ENCODE results near the gene ERCC1. TPM values are rescaled to one million over a fixed set of nuclear protein-coding genes. Genes with fewer than 3 reads are reported as not detected.

ERCC1 gene
- total and polyA plus RNA-seq, 12 donors = 62.9 to 107 (median 86.5) TPM

DNA sequence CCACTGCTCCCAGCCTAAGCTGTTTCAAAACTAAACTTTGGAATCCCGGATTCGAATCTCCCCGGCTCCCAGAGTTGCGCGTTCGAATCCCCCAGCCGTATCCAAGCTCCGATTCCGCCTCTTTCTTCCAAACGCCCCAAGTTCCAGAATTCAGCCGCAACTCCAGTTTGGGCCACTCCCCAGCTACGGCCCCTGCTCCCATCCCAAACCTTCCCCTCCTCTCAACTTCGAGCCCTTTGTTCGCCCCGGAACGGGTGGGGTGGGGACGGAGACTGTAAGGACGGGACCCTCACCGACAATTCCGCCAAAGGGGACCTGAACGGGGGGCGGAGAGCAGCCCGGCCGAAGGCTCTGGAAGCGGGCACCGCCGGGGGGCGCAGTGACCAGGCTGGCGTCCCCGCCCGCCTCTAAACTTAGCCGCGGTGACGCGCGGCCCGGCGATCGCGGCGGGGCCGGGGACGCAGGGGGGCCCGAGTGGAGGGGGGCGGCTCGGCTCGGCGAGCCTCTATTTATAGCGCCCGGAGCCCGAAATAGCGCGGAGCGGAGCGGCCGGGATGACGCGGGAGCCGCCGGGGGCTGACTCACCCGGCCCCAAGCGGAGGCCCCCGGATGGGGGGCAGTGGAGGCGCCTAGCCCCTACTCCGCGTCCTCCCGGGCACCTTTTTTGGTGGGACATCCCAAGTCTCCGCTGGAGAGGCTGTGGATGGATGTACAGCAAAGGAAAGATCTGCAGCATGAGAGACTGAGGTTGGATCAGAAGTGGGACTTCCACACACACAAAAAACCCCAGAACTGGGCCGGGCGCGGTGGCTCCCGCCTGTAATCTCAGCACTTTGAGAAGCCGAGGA is 4.9 kb upstream of the ERCC1 start:
- no peaks in the 10 kb centered on the region for H3K9me3 ChIP-seq (replicated peaks in 1 of 3)
- no peaks in the 10 kb centered on the region for H3K36me3 ChIP-seq (replicated peaks in 1 of 2)
- TF ChIP-seq, protein P1, sequence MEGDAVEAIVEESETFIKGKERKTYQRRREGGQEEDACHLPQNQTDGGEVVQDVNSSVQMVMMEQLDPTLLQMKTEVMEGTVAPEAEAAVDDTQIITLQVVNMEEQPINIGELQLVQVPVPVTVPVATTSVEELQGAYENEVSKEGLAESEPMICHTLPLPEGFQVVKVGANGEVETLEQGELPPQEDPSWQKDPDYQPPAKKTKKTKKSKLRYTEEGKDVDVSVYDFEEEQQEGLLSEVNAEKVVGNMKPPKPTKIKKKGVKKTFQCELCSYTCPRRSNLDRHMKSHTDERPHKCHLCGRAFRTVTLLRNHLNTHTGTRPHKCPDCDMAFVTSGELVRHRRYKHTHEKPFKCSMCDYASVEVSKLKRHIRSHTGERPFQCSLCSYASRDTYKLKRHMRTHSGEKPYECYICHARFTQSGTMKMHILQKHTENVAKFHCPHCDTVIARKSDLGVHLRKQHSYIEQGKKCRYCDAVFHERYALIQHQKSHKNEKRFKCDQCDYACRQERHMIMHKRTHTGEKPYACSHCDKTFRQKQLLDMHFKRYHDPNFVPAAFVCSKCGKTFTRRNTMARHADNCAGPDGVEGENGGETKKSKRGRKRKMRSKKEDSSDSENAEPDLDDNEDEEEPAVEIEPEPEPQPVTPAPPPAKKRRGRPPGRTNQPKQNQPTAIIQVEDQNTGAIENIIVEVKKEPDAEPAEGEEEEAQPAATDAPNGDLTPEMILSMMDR (IDR thresholded peaks at IDR 0.05) = peak in 3 of 6 experiments; percentile 26 to 38 (median 28)
- no peak for TF ChIP-seq POLR2A (IDR thresholded peaks at IDR 0.05)
- DNase-seq = peak in 3 of 7 donors; percentile 49 to 62 (median 52)
- 2 to 5% (median 3%) methylated on average over 25 to 73 of the region's 73 CpGs for WGBS, 4 donors
- H3K4me1 ChIP-seq (replicated peaks in 1 of 2) = peaks cover 22 to 36% of the 10 kb centered on the region in 2 donors
- H3K27me3 ChIP-seq = no peaks in the 10 kb centered on the region
- peak overlapping the region in 1 of 4 donors; percentile 44 for H3K4me3 ChIP-seq
- peak overlapping the region in 3 of 5 donors; percentile 20 to 80 (median 73) for H3K27ac ChIP-seq
- intact Hi-C loops (cut with DNase I) = no loop called here

DNA sequence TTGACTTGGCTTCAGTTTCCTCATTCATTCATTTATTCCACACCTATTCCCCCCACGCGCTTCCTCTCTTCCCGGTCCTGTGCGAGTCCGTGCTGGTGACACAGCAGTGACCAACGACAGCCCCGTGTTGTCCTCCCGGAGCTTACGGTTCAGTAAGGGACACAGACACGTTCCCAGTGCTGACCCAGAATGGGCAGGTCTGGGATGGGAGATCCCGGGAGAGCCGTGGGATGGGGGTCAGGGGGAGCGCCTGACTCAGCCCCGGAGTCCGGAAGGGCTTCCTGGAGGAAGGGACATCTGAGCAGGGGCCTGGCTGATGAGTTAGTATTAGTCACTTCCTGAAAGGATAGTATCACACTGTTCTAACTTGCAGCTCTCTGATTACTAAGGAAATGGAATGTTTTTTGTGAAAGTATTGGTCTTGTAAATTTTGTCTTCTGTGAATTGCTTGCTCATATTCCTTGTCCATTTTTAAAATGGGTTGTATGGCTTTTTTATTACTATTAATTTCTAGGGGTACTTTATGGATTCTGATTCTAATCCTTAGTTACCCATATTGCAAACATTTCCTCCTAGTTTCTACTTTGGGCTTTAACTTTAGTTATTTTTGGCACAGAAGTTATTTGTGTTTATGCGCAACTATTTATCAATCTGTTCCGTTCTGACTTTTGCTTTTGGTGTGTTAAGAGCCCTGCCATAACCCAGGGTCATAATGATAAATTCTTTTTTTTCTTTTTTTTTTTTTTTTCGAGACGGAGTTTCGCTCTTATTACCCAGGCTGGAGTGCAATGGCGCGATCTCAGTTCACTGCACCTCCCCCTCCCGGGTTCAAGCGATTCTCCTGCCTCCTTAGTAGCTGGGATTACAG is 708 bp upstream of the ERCC1 start:
- peak; percentile 74 to 88 (median 84) for DNase-seq
- TF ChIP-seq, protein P1 (IDR thresholded peaks at IDR 0.05) = no peak
- TF ChIP-seq POLR2A (IDR thresholded peaks at IDR 0.05) = no peak
- H3K27ac ChIP-seq = peak overlapping the region; percentile 57 to 98 (median 90)

GRCh38 chr19:45423033-45423588 is 606 bp downstream of the ERCC1 start:
- WGBS, 4 donors = 13 to 17% (median 14%) methylated on average over 17 to 20 of the region's 20 CpGs
- DNase-seq = peak in 3 of 7 donors; percentile 95 to 98 (median 98)
- peaks cover 0 to 19% of the 10 kb centered on the region in 2 donors for H3K36me3 ChIP-seq (replicated peaks in 1 of 2)
- peak overlapping the region; percentile 57 to 98 (median 90) for H3K27ac ChIP-seq
- peaks cover 23 to 33% of the 10 kb centered on the region in 2 donors for H3K4me1 ChIP-seq (replicated peaks in 1 of 2)
- no peaks in the 10 kb centered on the region for H3K9me3 ChIP-seq (replicated peaks in 1 of 3)
- TF ChIP-seq POLR2A (IDR thresholded peaks at IDR 0.05) = no peak
- TF ChIP-seq, protein P1 (IDR thresholded peaks at IDR 0.05) = no peak
- H3K4me3 ChIP-seq = peak overlapping the region in 3 of 4 donors; percentile 28 to 80 (median 36)
- H3K27me3 ChIP-seq = no peaks in the 10 kb centered on the region
- intact Hi-C loops (cut with DNase I) = no loop called here

More for the DNA sequence above, 708 bp upstream of the ERCC1 start:
- intact Hi-C loops (cut with DNase I) = no loop called here
- H3K9me3 ChIP-seq (replicated peaks in 1 of 3) = no peaks in the 10 kb centered on the region
- no peaks in the 10 kb centered on the region for H3K27me3 ChIP-seq
- H3K4me3 ChIP-seq = peak overlapping the region in 2 of 4 donors; percentile 36 to 80
- peaks cover 30 to 44% of the 10 kb centered on the region in 2 donors for H3K4me1 ChIP-seq (replicated peaks in 1 of 2)
- 2 to 6% (median 4%) methylated on average over 24 of the region's 24 CpGs for WGBS, 4 donors
- peaks cover 0 to 10% of the 10 kb centered on the region in 2 donors for H3K36me3 ChIP-seq (replicated peaks in 1 of 2)

Data from adrenal gland (tissue), 12 donors.